HG03039 (cell line): ENCODE measurements around the gene TCF7L2.
"Not testable (repeated sequence)": the region's sequence is repeated elsewhere in the genome, so short reads cannot be mapped to it uniquely, and the experiment has no call there.

Source experiments
- ATAC-seq: cut with Tn5 transposase; IDR thresholded peaks from one replicate; pipeline ENCODE4 v1.9.1; 2021; ENCODE audit warnings: mild to moderate bottlenecking, moderate library complexity; ENCODE audit not compliant: unreplicated experiment

The TCF7L2 gene

GRCh38 chr10:113087165-113088029 is 137.3 kb downstream of the TCF7L2 start:
- ATAC-seq: no peak

- ATAC-seq: no peak
Observed at GRCh38 chr10:113088194-113088593, 138.1 kb downstream of the TCF7L2 start.

GRCh38 chr10:113089551-113089950 is 139.5 kb downstream of the TCF7L2 start:
- no peak for ATAC-seq

- no peak for ATAC-seq
Observed at GRCh38 chr10:113091920-113092319, 141.9 kb downstream of the TCF7L2 start.

GRCh38 chr10:113093188-113094113 is 143.4 kb downstream of the TCF7L2 start:
- no peak for ATAC-seq

- ATAC-seq: no peak
Observed at GRCh38 chr10:113094114-113094486, 144.1 kb downstream of the TCF7L2 start.

- no peak for ATAC-seq
Observed at GRCh38 chr10:113095419-113096127, 145.5 kb downstream of the TCF7L2 start.

GRCh38 chr10:113096128-113096996 is 146.3 kb downstream of the TCF7L2 start:
- ATAC-seq: no peak

GRCh38 chr10:113097036-113097435 is 147.0 kb downstream of the TCF7L2 start:
- ATAC-seq: no peak

GRCh38 chr10:113099431-113100183 is 149.6 kb downstream of the TCF7L2 start:
- ATAC-seq: no peak

GRCh38 chr10:113100281-113100680 is 150.2 kb downstream of the TCF7L2 start:
- no peak for ATAC-seq

- no peak for ATAC-seq
Observed at GRCh38 chr10:113103131-113103840, 153.2 kb downstream of the TCF7L2 start.

GRCh38 chr10:113104047-113104446 is 154.0 kb downstream of the TCF7L2 start:
- no peak for ATAC-seq

- ATAC-seq: no peak
Observed at GRCh38 chr10:113108194-113108835, 158.3 kb downstream of the TCF7L2 start.

GRCh38 chr10:113108948-113109347 is 158.9 kb downstream of the TCF7L2 start:
- no peak for ATAC-seq

GRCh38 chr10:113109482-113109881 is 159.4 kb downstream of the TCF7L2 start:
- ATAC-seq: not testable (repeated sequence)

- ATAC-seq: no peak
Observed at GRCh38 chr10:113111260-113111659, 161.2 kb downstream of the TCF7L2 start.
